ENCODE measurements around the gene ABCA10. TPM values are rescaled to one million over a fixed set of nuclear protein-coding genes. Genes with fewer than 3 reads are reported as not detected.

Gene ABCA10
- total RNA-seq, 4 donors from 2014 or later = 2.5 to 4.2 (median 3.4) TPM

- DNase-seq (ENCODE audit: extremely low spot score) = no peak
- H3K9me3 ChIP-seq = no peaks in the 10 kb centered on the region
- no peak for TF ChIP-seq POLR2AphosphoS5 (IDR thresholded peaks at IDR 0.05)
- no peak for TF ChIP-seq POLR2A (IDR thresholded peaks at IDR 0.05; ENCODE audit: low read depth)
- TF ChIP-seq EP300 (IDR thresholded peaks at IDR 0.05) = no peak
- no peak for TF ChIP-seq CTCF (IDR thresholded peaks at IDR 0.05)
- H3K36me3 ChIP-seq = peaks cover 0 to 20% (median 2%) of the 10 kb centered on the region in 4 donors
- H3K27me3 ChIP-seq = no peaks in the 10 kb centered on the region
- WGBS = 91% methylated on average over 1 of the region's 1 CpG
- peaks cover 0 to 6% (median 2%) of the 10 kb centered on the region in 4 donors for H3K4me1 ChIP-seq
- no peak overlapping the region for H3K4me3 ChIP-seq
- intact Hi-C loops (cut with DNase I) = no loop called here
- no peak overlapping the region for H3K27ac ChIP-seq (replicated peaks in 1 of 4)
Observed at GRCh38 chr17:69123626-69124025, 105.0 kb downstream of the ABCA10 start.

DNA sequence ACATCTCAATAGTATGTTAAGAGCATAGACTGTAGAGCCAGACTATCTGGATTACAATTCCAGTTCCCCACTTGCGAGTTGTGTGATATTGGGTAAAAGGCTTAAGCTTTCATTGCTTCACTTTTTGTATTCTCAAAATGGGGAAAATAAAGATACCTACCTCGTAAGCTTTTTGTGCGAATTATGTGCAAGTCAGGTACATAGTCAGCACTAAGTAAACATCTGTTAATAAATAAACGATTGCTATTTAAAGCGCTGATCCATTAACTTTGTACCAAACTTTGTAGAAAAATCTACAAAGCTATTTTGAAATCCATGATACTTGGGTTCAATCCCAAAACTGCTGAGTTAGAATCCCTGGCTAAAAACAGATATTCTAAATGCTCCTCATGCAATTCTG is 106.6 kb downstream of the ABCA10 start:
- TF ChIP-seq EP300 (IDR thresholded peaks at IDR 0.05) (no peak), POLR2AphosphoS5 (IDR thresholded peaks at IDR 0.05) (no peak), POLR2A (IDR thresholded peaks at IDR 0.05; ENCODE audit: low read depth) (no peak), CTCF (IDR thresholded peaks at IDR 0.05) (no peak)
- H3K36me3 ChIP-seq = peaks cover 0 to 15% (median 2%) of the 10 kb centered on the region in 4 donors
- H3K27ac ChIP-seq (replicated peaks in 1 of 4) = no peak overlapping the region
- intact Hi-C loops (cut with DNase I) = no loop called here
- H3K4me1 ChIP-seq = peaks cover 0 to 15% (median 7%) of the 10 kb centered on the region in 4 donors
- DNase-seq (ENCODE audit: extremely low spot score) = no peak
- H3K27me3 ChIP-seq = no peaks in the 10 kb centered on the region
- H3K4me3 ChIP-seq = no peak overlapping the region
- no peaks in the 10 kb centered on the region for H3K9me3 ChIP-seq
- WGBS = 92% methylated on average over 5 of the region's 5 CpGs

- WGBS = 36% methylated on average over 2 of the region's 2 CpGs
- Histone ChIP-seq H3K9me3 (no peaks in the 10 kb centered on the region), H3K36me3 (peaks cover 0 to 13% (median under 1%) of the 10 kb centered on the region in 4 donors), H3K27ac (replicated peaks in 1 of 4) (no peak overlapping the region), H3K4me3 (no peak overlapping the region), H3K27me3 (no peaks in the 10 kb centered on the region), H3K4me1 (peaks cover 0 to 15% (median 9%) of the 10 kb centered on the region in 4 donors)
- DNase-seq (ENCODE audit: extremely low spot score) = no peak
- TF ChIP-seq CTCF (IDR thresholded peaks at IDR 0.05) (no peak), POLR2A (IDR thresholded peaks at IDR 0.05; ENCODE audit: low read depth) (no peak), POLR2AphosphoS5 (IDR thresholded peaks at IDR 0.05) (no peak), EP300 (IDR thresholded peaks at IDR 0.05) (no peak)
- intact Hi-C loops (cut with DNase I) = no loop called here
Observed at GRCh38 chr17:69117855-69118784, 110.5 kb downstream of the ABCA10 start.

GRCh38 chr17:69111794-69112193 is 116.8 kb downstream of the ABCA10 start:
- Histone ChIP-seq H3K27ac (replicated peaks in 1 of 4) (no peak overlapping the region), H3K4me1 (peaks cover 0 to 4% (median 0%) of the 10 kb centered on the region in 4 donors), H3K36me3 (peaks cover 3 to 33% (median 15%) of the 10 kb centered on the region in 4 donors), H3K9me3 (no peaks in the 10 kb centered on the region), H3K4me3 (no peak overlapping the region), H3K27me3 (no peaks in the 10 kb centered on the region)
- intact Hi-C loops (cut with DNase I) = no loop called here
- DNase-seq (ENCODE audit: extremely low spot score) = no peak
- no peak for TF ChIP-seq EP300 (IDR thresholded peaks at IDR 0.05)
- TF ChIP-seq POLR2AphosphoS5 (IDR thresholded peaks at IDR 0.05) = no peak
- no peak for TF ChIP-seq CTCF (IDR thresholded peaks at IDR 0.05)
- TF ChIP-seq POLR2A (IDR thresholded peaks at IDR 0.05; ENCODE audit: low read depth) = no peak
- 88% methylated on average over 1 of the region's 1 CpG for WGBS

Measured in esophagus muscularis mucosa (tissue), 4 donors.